Activated CD4-positive, alpha-beta T cell treated with anti-CD3 and anti-CD28 coated beads, Interleukin-2, amount 50 U/mL, for 48 hours (primary cell): ENCODE measurements around the gene RSPH4A.
A peak's percentile ranks its signal among the peaks of the same experiment; 100 is the strongest.
"Not testable (repeated sequence)": the region's sequence is repeated elsewhere in the genome, so short reads cannot be mapped to it uniquely, and the experiment has no call there.

Experiments
- DNase-seq, 2 experiments: peaks; one replicate each; pipeline ENCODE4 v3.0.0-alpha.2; 2020

RSPH4A gene

GRCh38 chr6:116615937-116616736 lies at the start of gene RSPH4A:
TSS of gene RSPH4A (plus strand) at chr6:116616479. CDS start at chr6:116616624, 145 bp downstream.
- DNase-seq, result peak; percentile 69 to 80

DNA sequence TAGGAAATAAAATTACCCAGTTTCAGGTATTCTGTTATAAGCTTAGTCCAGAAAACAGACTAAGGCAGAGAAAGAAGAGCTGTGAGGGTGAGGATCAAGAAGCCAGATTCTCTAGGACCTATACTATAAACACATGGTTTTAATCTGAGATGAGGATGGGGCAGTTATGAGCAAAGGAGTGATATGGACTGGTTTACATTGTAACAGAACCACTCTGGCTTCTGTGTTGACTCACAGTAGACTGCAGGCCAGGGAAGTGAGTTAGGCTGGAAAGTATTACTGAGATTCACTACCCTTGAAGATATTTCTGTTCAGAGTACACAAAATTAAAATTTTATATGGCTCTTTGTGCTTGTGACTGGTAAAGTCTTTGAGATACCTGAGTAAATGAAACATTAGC lies 48.2 kb upstream of the RSPH4A start:
- no peak for DNase-seq

DNA sequence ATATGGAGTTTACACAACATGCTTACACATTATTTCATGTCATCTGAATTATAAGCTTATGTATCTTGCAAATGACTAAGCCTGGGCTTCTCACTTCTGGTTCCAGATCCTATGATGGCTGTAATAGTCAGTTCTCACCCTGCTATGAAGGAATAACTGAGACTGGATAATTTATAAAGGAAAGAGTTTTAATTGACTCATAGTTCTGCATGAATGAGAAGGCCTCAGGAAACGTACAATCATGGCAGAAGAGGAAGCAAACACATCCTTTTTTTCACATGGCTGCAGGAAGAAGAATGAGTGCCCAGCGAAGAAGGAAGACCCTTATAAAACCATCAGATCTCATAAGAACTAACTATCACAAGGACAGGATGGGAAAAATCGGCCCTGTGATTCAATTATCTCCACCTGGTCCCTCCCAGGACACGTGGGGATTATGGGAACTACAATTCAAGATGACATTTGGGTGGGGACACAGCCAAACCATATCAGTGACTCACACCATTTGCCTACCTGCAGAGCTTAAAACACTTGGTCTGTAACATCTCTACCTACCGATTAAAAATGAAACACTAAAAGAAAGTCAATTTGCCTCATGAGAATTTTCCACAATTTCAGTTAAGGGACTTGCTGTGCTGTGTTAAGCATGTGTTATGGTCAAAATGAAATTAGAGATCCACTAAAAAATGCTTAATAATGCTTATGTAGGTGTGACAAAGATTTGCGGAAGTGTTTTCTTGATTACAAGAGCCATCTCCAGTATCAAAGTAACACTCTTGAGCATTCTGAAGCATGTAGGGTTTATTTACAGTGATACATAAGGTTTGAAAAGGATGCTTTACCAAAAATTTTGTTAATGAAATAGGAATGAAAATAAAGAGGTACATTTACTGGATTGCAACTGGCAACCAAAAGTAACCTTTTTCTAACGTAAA lies 47.2 kb upstream of the RSPH4A start:
- DNase-seq, result no peak

DNA sequence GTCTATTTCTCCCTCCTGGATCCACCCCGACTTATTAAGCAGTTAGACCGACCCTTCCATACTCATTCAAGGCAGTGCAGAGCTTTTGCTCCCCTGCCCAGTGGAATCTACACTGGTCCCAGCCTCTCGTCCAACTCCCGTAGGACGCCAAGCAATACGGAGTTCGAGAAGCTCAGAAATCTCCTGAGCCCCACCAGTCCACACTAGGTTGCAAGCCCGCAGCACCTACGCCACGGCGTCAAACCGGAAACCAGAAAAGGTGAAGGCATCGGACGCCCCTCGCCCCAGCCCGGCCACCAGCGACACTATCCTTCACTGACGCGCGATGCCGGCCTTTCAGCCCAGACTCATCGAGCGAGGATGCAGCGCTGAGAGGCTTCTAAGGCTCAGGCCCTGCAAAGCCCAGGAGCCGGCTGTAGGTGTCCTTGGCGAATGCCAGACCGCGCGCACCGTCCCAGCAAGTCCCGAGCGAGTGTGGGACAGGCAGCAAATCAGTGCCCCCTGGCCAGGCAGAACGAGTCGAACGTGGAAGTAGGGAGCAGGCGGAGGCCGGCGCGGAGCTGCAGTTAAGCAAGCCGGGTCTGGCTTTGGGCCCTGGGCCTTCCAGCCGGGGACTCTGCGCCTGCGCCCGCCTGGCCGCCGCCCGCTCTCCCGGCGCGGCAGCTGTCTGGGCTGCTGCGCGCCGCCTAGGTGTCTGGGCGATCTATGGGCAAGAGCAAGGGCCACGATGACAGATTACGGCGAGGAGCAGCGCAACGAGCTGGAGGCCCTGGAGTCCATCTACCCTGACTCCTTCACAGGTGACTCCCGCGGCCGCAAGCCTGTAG lies 45.2 kb upstream of the RSPH4A start, which contains the start of gene RWDD1:
RWDD1 (plus strand) TSS at position 649 of the 827 bp plus-strand sequence; CDS start at position 728, 79 bp downstream.
- peak; percentile 97 to 98 for DNase-seq

- DNase-seq, result no peak
Measured at GRCh38 chr6:116571683-116572000, 44.6 kb upstream of the RSPH4A start.

- DNase-seq, result peak in 1 of 2 experiments; percentile 14
Measured at GRCh38 chr6:116572162-116572561, 44.1 kb upstream of the RSPH4A start.

GRCh38 chr6:116575227-116575626 lies 41.1 kb upstream of the RSPH4A start:
- no peak for DNase-seq

DNA sequence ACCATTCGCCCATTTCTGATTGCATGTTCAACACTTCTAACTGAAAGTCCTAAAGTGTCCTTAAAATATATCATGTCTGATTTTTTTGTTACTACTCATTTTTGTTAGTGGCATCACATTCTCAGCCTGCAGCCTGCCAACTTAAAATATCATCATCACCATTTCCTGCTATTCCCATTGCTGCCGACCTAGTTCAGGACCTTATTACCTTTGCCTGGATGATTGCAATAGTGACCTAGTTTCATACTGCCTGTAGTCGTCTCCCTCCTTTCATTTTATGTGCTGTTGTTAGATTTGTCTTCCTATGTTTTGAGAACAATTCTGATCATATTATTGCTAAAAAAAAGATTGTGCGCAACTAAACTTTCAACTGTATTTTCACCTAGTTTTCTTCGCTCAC lies 38.8 kb upstream of the RSPH4A start:
- DNase-seq, result no peak

DNA sequence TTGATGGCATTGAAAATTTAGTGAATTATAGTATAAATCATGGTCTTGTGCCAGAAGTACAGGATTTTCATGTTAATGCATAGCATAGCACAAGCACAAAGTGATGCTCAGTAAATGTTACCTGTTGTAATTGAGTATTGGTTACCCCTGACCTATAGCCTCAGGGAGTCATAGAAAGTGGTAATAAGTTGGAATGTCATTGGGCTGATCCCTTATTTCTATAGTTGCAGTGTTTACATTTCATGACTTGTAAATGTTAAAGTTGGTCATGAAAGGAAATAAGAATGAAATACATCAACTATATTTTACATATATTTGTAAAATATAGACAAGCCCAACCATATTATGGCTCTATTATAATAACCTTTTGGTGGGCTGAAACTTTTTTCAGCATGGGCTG lies 37.9 kb upstream of the RSPH4A start:
- DNase-seq, result no peak

DNA sequence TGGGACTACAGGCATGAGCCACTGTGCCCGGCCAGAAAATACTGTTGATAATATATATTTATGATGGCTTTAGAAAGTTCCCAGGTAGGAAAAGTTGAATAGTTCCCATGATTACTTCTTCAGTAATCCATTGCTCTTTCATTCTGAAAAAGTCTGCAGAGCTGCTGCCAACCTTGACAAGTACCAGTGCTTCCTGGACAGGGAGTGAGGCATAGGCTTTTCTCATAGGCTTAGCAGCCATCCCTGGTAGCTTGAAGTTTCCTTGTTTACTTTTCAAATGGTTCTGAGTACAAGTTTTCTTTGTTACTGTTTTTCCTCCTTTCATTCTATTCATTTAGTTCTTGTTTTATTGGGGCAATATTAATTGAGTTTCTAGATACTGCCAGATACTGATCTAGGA lies 37.1 kb upstream of the RSPH4A start:
- DNase-seq, result no peak

DNA sequence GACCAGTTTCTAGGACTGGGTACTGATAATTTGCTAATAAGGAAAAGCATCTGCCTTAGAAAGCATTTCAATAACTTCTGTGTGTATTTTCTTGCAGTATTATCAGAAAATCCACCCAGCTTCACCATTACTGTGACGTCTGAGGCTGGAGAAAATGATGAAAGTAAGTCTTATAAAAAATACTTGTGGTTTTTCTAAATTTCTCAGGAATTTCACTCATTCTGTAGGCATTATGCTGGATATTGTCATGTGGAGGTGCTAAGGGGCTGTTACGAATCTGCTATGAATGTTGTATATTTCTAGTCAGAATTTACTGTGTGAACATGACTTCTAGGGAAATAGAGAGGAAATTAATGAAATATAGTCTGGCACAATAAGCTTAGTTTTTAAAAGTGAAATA lies 36.1 kb upstream of the RSPH4A start:
- no peak for DNase-seq

DNA sequence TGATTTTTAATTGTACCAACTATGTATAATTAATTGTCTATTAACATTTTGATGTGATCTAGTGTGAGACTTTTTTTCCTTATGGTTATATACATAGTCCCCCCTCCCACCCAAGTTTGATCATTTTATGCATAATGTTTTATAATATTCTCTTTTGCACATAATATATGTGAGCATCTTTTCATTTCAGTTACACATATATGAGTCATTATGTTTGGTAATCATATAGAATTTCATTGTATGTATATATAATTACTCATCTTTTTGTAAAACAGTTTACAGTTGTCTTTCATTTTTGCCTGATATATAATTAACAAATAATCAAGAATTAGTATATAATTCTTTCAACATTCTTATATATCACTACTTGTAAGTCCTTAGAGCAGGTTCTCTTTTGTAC lies 30.0 kb upstream of the RSPH4A start:
- DNase-seq, result no peak

- no peak for DNase-seq
Measured at GRCh38 chr6:116586738-116587137, 29.5 kb upstream of the RSPH4A start.

- DNase-seq, result no peak
Measured at GRCh38 chr6:116595247-116595646, 21.0 kb upstream of the RSPH4A start.

DNA sequence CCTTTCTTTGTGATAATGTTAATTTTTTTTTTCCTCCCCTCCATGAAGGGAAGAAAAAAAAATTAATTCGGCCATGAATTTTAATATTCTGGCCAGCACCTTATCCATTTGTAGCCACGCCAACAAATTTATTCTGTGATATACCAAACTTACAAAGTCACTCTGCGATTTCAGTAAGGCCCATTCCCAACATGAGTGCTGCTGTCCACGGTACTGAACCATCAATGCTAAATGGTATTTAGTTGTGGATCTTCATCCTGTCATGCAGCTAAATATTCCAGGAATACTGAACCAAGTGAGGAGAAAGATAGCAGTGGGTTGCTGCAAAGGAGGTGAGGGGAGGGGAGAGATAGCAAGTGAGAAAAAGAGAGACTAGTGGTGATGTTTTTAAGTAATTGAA lies 19.5 kb upstream of the RSPH4A start:
- DNase-seq, result no peak

DNA sequence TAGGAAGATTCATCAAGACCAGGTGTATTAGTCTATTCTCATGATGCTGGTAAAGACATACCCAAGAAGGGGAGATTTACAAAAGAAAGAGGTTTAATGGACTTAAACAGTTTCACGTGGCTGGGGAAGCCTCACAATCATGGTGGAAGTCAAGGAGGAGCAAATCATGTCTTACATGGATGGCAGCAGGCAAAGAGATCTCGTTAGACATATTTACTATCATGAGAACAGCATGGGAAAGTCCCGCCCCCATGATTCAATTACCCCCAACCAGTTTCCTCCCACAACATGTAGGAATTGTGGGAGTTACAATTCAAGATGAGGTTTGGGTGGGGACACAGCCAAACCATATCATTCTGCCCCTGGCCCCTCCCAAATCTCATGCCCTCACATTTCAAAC lies 12.4 kb upstream of the RSPH4A start:
- not testable (repeated sequence) for DNase-seq

DNA sequence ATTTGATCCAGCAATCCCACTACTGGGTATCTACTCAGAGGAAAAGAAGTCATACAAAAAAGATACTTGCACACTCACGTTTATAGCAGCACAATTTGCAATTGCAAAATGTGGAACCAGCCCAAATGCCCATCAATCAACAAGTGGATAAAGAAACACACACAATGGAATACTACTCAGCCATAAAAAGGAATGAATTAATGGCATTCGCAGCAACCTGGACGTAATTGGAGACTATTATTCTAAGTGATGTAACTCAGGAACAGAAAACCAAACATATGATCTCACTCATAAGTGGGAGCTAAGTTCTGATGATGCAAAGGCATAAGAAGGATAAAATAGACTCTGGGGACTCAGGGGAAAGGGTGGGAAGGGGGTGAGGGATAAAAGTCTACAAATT lies 11.4 kb upstream of the RSPH4A start:
- DNase-seq, result not testable (repeated sequence)

- DNase-seq, result no peak
Measured at GRCh38 chr6:116605935-116606334, 10.3 kb upstream of the RSPH4A start.

DNA sequence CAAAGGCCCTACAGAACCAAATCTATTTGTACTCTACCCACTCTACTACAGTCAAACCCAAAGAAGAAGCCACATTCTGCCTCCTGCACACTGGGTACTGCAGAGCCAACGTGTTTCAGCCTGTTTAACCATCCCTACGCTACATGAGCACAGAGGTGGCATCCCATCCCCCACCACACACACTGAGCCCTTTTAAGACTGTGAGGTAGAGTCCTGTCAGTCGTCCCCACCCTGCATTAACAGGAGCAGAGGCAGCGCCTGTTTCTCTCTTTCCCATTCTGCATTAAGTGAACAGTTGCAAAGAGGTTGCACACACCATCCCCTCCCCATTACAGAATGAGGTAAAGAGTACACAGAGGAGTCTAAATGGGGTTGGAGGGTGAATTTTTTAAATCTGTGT lies 5.2 kb upstream of the RSPH4A start:
- DNase-seq, result no peak

GRCh38 chr6:116616737-116617053 lies 416 bp downstream of the RSPH4A start:
- DNase-seq, result peak in 1 of 2 experiments; percentile 15

- DNase-seq, result no peak
Measured at GRCh38 chr6:116624036-116624805, 7.9 kb downstream of the RSPH4A start.

DNA sequence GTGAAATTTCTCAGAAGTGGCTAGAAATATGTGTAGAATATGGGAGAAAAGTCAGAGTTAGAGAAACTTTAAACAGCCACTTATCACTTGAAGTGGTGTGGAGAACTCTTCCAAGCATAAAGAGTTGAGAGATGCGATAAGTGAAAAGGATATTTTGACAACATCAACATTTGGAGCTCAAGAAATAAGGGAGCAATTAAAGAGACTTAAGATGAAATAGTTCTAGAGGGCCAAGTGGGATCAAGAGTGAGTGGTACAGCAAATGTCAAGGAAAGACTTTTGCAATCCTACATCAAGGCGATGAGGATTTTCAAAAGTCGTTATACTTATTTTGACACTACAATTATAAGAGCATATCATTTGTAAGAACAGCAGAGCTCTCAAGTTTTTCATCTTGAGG lies 9.6 kb downstream of the RSPH4A start:
- DNase-seq, result no peak
